ENCODE results near the gene RAPGEF2.

RAPGEF2 gene

GRCh38 chr4:159401791-159402380 lies 299.0 kb downstream of the RAPGEF2 start:
- H3K4me3 ChIP-seq (ENCODE audit: low read length): no peak overlapping the region
- no peaks in the 10 kb centered on the region for H3K36me3 ChIP-seq (ENCODE audit: control insufficient read depth, insufficient read depth, low read length)
- no peaks in the 10 kb centered on the region for H3K4me1 ChIP-seq (ENCODE audit: control insufficient read depth, insufficient read depth, low read length)
- H3K9ac ChIP-seq (ENCODE audit: low read length): no peak overlapping the region
- H3K27me3 ChIP-seq (ENCODE audit: control insufficient read depth, insufficient read depth, low read length): no peaks in the 10 kb centered on the region
- H3K9me3 ChIP-seq (ENCODE audit: control insufficient read depth, low read length): no peaks in the 10 kb centered on the region

All from mucosa of stomach (tissue), 1 donor.